Coronary artery (tissue), 2 donors: ENCODE measurements around the gene TMEM63A.
"Not testable (repeated sequence)": the region's sequence is repeated elsewhere in the genome, so short reads cannot be mapped to it uniquely, and the experiment has no call there.

ENCODE experiments used
- DNase-seq: peaks from one replicate; pipeline ENCODE4 v3.0.0-alpha.2; 2017; ENCODE audit warnings: low spot score
- H3K27ac ChIP-seq, 2 donors: fragments of 200-600 bp; sonication (generic); one replicate each; pipeline ENCODE4 v1.5.1; 2016 to 2019
- H3K4me3 ChIP-seq: fragments of 200-600 bp; sonication (generic); 2 replicates; pipeline ENCODE4 v1.5.1; 2016; ENCODE audit warnings: mild to moderate bottlenecking, moderate library complexity
- CTCF ChIP-seq: fragments of 200-600 bp; sonication (generic); IDR thresholded peaks from one replicate; pipeline ENCODE4 v1.5.1; 2019; ENCODE audit warnings: antibody characterized with exemption

The TMEM63A gene

GRCh38 chr1:225888898-225889601 lies 6.9 kb upstream of the TMEM63A start, which contains the start of gene LEFTY1:
Gene LEFTY1 (minus strand): TSS chr1:225889146. CDS start chr1:225889066, 80 bp downstream.
- Histone ChIP-seq H3K4me3 (no peak within 1 kb of the TSS), H3K27ac (no peak within 1 kb of the TSS)
- no peak for TF ChIP-seq CTCF
- no peak for DNase-seq

- DNase-seq: no peak
- no peak for TF ChIP-seq CTCF
- no peak overlapping the region for H3K27ac ChIP-seq
- no peak overlapping the region for H3K4me3 ChIP-seq
Observed at GRCh38 chr1:225888289-225888897, 6.2 kb upstream of the TMEM63A start.

GRCh38 chr1:225887554-225888288 lies 5.5 kb upstream of the TMEM63A start:
- H3K27ac ChIP-seq, DNase-seq, H3K4me3 ChIP-seq: not testable (repeated sequence)

GRCh38 chr1:225887030-225887314 lies 4.8 kb upstream of the TMEM63A start:
- no peak overlapping the region for H3K27ac ChIP-seq
- no peak overlapping the region for H3K4me3 ChIP-seq
- DNase-seq: no peak
- TF ChIP-seq CTCF: no peak

- no peak for TF ChIP-seq CTCF
- no peak for DNase-seq
- H3K27ac ChIP-seq: no peak overlapping the region
- H3K4me3 ChIP-seq: no peak overlapping the region
Observed at GRCh38 chr1:225886159-225887029, 4.2 kb upstream of the TMEM63A start.

- Histone ChIP-seq H3K4me3 (no peak overlapping the region), H3K27ac (no peak overlapping the region)
- DNase-seq: no peak
- no peak for TF ChIP-seq CTCF
Observed at GRCh38 chr1:225885336-225885735, 3.2 kb upstream of the TMEM63A start.
